Chondrocyte (in vitro differentiated cells): ENCODE data around the gene GPR139. TPM values are rescaled to one million over a fixed set of nuclear protein-coding genes. Genes with fewer than 3 reads are reported as not detected.

ENCODE experiments used
- DNase-seq: peaks from one replicate; pipeline ENCODE4 v3.0.0; 2021; ENCODE audit warnings: mixed read lengths, low spot score
- H3K27ac Mint-ChIP-seq: one replicate; pipeline ENCODE4 v1.8.0; 2021; ENCODE audit warnings: mild to moderate bottlenecking, moderate library complexity, mixed read lengths; ENCODE audit not compliant: unreplicated experiment
- H3K27me3 Mint-ChIP-seq: 2 replicates; pipeline ENCODE4 v1.8.0; 2021; ENCODE audit warnings: low read depth, mixed read lengths
- H3K36me3 Mint-ChIP-seq: 2 replicates; pipeline ENCODE4 v1.8.0; 2021; ENCODE audit warnings: low read depth, mixed read lengths
- H3K4me1 Mint-ChIP-seq: 2 replicates; pipeline ENCODE4 v1.8.0; 2021; ENCODE audit warnings: low read depth, mild to moderate bottlenecking, mixed read lengths
- H3K4me3 Mint-ChIP-seq: one replicate; pipeline ENCODE4 v1.8.0; 2021; ENCODE audit warnings: mild to moderate bottlenecking, moderate library complexity, mixed read lengths; ENCODE audit not compliant: unreplicated experiment
- H3K9me3 Mint-ChIP-seq: 2 replicates; pipeline ENCODE4 v1.8.0; 2021; ENCODE audit warnings: low read depth, mixed read lengths
- total RNA-seq: library from RNA; stranded (reverse); gene quantifications from 3 replicates; pipeline ENCODE4 v1.2.1, GENCODE V29; 2021
- TF ChIP-seq, protein P1 (sequence below): fragments of 200-600 bp; sonication (generic); IDR thresholded peaks from 2 replicates; pipeline ENCODE4 v1.5.0; 2021; ENCODE audit warnings: antibody characterized with exemption, mild to moderate bottlenecking, moderate library complexity

The GPR139 gene
- total RNA-seq, 1 donor from 2014 or later = not detected

- H3K27me3 Mint-ChIP-seq = no peaks in the 10 kb centered on the region
- no peak overlapping the region for H3K4me3 Mint-ChIP-seq
- H3K4me1 Mint-ChIP-seq = no peaks in the 10 kb centered on the region
- H3K27ac Mint-ChIP-seq = no peak overlapping the region
- TF ChIP-seq, protein P1, sequence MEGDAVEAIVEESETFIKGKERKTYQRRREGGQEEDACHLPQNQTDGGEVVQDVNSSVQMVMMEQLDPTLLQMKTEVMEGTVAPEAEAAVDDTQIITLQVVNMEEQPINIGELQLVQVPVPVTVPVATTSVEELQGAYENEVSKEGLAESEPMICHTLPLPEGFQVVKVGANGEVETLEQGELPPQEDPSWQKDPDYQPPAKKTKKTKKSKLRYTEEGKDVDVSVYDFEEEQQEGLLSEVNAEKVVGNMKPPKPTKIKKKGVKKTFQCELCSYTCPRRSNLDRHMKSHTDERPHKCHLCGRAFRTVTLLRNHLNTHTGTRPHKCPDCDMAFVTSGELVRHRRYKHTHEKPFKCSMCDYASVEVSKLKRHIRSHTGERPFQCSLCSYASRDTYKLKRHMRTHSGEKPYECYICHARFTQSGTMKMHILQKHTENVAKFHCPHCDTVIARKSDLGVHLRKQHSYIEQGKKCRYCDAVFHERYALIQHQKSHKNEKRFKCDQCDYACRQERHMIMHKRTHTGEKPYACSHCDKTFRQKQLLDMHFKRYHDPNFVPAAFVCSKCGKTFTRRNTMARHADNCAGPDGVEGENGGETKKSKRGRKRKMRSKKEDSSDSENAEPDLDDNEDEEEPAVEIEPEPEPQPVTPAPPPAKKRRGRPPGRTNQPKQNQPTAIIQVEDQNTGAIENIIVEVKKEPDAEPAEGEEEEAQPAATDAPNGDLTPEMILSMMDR = no peak
- no peaks in the 10 kb centered on the region for H3K36me3 Mint-ChIP-seq
- H3K9me3 Mint-ChIP-seq = no peaks in the 10 kb centered on the region
- no peak for DNase-seq
Measured at GRCh38 chr16:20045886-20046285, 27.8 kb downstream of the GPR139 start.

GRCh38 chr16:20042848-20043247 is 30.8 kb downstream of the GPR139 start:
- no peak overlapping the region for H3K4me3 Mint-ChIP-seq
- H3K27me3 Mint-ChIP-seq = peaks cover 2% of the 10 kb centered on the region

DNA sequence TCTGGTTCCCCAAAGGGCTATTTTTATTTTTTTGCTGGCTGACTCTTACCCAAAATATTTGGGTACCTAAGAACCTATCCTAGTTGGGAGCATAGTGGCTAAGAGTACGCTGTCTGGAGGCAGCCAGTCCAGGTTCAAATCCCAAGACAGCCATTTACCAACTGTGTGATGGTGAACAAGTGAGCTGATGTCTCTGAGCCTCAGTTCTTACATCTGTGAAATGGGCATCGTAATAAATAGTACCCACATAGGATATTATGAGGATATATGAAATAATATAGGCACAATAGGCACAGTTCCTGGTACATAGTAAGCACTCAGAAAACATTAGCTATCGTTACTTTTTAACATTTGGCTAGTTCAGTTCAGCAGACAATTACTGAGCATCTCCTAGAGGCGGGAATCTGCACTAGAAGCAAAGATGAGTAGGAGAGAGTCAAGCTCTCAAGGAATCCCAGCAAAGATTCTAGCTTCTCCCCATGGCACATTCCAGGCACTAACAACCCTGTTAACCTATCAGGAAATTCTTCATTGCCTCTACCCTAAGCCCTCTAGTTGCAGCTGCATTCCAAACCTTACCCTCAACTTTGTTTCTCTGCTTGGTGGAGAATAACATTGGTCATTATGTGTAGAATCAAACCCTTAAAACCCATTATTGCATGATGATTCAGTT is 31.6 kb downstream of the GPR139 start:
- Mint-ChIP-seq H3K27me3 (peaks cover 2% of the 10 kb centered on the region), H3K9me3 (no peaks in the 10 kb centered on the region), H3K4me1 (no peaks in the 10 kb centered on the region), H3K4me3 (no peak overlapping the region), H3K36me3 (no peaks in the 10 kb centered on the region), H3K27ac (no peak overlapping the region)
- no peak for DNase-seq
- TF ChIP-seq, protein P1 = no peak

More at GRCh38 chr16:20042848-20043247, 30.8 kb downstream of the GPR139 start:
- Mint-ChIP-seq H3K27ac (no peak overlapping the region), H3K4me1 (no peaks in the 10 kb centered on the region), H3K36me3 (no peaks in the 10 kb centered on the region), H3K9me3 (no peaks in the 10 kb centered on the region)
- TF ChIP-seq, protein P1 = no peak
- DNase-seq = no peak

GRCh38 chr16:20040011-20040410 is 33.7 kb downstream of the GPR139 start:
- Mint-ChIP-seq H3K36me3 (no peaks in the 10 kb centered on the region), H3K9me3 (peaks cover 2% of the 10 kb centered on the region), H3K4me1 (no peaks in the 10 kb centered on the region), H3K27me3 (peaks cover 2% of the 10 kb centered on the region), H3K27ac (no peak overlapping the region), H3K4me3 (no peak overlapping the region)
- DNase-seq = no peak
- TF ChIP-seq, protein P1 = no peak

DNA sequence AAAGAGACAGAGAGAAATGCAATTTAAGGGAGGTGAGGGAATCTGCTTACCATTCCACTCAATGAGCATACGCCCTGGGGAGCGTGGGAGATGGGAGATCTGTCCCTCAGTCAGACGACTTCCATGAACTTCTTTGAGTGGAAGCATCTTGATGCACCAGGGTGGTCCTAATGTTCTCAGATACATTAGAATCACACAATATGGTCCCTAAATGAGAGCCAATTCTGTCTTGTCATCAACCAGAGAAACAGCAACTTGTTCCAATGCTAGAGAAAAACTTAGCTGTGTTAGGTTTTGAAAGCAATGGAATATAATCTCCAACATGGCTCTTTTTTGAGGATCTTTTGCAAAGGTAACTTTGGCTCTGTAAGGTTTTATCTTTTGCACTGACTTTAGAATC is 44.1 kb downstream of the GPR139 start:
- Mint-ChIP-seq H3K27me3 (no peaks in the 10 kb centered on the region), H3K36me3 (no peaks in the 10 kb centered on the region), H3K27ac (no peak overlapping the region), H3K4me1 (no peaks in the 10 kb centered on the region), H3K9me3 (peaks cover 11% of the 10 kb centered on the region), H3K4me3 (no peak overlapping the region)
- TF ChIP-seq, protein P1 = no peak
- DNase-seq = no peak
